Loucy (cell line): Measurements from ENCODE around the gene TOMM6.

ENCODE experiments used
- H2AFZ ChIP-seq: fragments of 200-600 bp; sonication (generic); 2 replicates; pipeline ENCODE4 v1.6.0; 2016; ENCODE audit warnings: antibody characterized with exemption, mild to moderate bottlenecking, low read length, moderate library complexity
- H3F3A ChIP-seq: fragments of 200-600 bp; 2 replicates; pipeline ENCODE4 v1.6.0; 2016; ENCODE audit warnings: antibody characterized with exemption, low read depth, mild to moderate bottlenecking
- H3K27me3 ChIP-seq: fragments of 200-600 bp; sonication (generic); 2 replicates; pipeline ENCODE4 v1.6.1; 2014; ENCODE audit warnings: low read length, mild to moderate bottlenecking; ENCODE audit not compliant: insufficient read depth, poor library complexity, severe bottlenecking
- H3K36me3 ChIP-seq: fragments of 200-600 bp; sonication (generic); 2 replicates; pipeline ENCODE4 v1.6.1; 2016; ENCODE audit warnings: low read length; ENCODE audit not compliant: insufficient read depth
- H3K4me1 ChIP-seq: fragments of 200-600 bp; sonication (generic); 2 replicates; pipeline ENCODE4 v1.5.1; 2014; ENCODE audit warnings: low read length, mild to moderate bottlenecking; ENCODE audit not compliant: insufficient read depth, poor library complexity, severe bottlenecking
- H3K4me2 ChIP-seq: fragments of 200-600 bp; sonication (generic); 2 replicates; pipeline ENCODE4 v1.6.0; 2014; ENCODE audit warnings: antibody characterized with exemption, low read length, low read depth, mild to moderate bottlenecking; ENCODE audit not compliant: poor library complexity, severe bottlenecking
- H3K4me3 ChIP-seq: fragments of 200-600 bp; sonication (generic); 2 replicates; pipeline ENCODE4 v1.5.1; 2014; ENCODE audit warnings: low read length, mild to moderate bottlenecking, mixed read lengths; ENCODE audit not compliant: poor library complexity, severe bottlenecking
- H3K79me2 ChIP-seq: fragments of 200-600 bp; sonication (generic); 2 replicates; pipeline ENCODE4 v1.6.1; 2014; ENCODE audit warnings: low read length; ENCODE audit not compliant: insufficient read depth
- H3K9ac ChIP-seq: fragments of 200-600 bp; sonication (generic); 2 replicates; pipeline ENCODE4 v1.6.0; 2014; ENCODE audit warnings: mild to moderate bottlenecking, low read depth, low read length, moderate library complexity; ENCODE audit not compliant: poor library complexity, severe bottlenecking
- H3K9me2 ChIP-seq: fragments of 200-600 bp; sonication (generic); replicated peaks from 2 replicates; pipeline ENCODE4 v1.6.1; 2016; ENCODE audit warnings: low read depth, low read length, mixed read lengths
- H3K9me3 ChIP-seq: fragments of 200-600 bp; sonication (generic); 2 replicates; pipeline ENCODE4 v1.6.1; 2014; ENCODE audit warnings: mild to moderate bottlenecking, antibody characterized with exemption, low read length, low read depth; ENCODE audit not compliant: insufficient read depth
- H4K20me1 ChIP-seq: fragments of 200-600 bp; sonication (generic); 2 replicates; pipeline ENCODE4 v1.6.0; 2014; ENCODE audit warnings: antibody characterized with exemption, low read length, mild to moderate bottlenecking; ENCODE audit not compliant: insufficient read depth, poor library complexity, severe bottlenecking
- EZH2phosphoT487 ChIP-seq: fragments of 200-600 bp; IDR thresholded peaks from 2 replicates; pipeline ENCODE4 v1.6.1; 2018; ENCODE audit warnings: antibody characterized with exemption, mild to moderate bottlenecking, moderate library complexity, borderline replicate concordance
- TF ChIP-seq, protein P1 (sequence below): fragments of 200-600 bp; sonication (generic); conservative IDR thresholded peaks from 2 replicates; pipeline ENCODE4 v1.5.1; 2014; ENCODE audit warnings: mild to moderate bottlenecking, antibody characterized with exemption, low read length

TOMM6 gene

DNA sequence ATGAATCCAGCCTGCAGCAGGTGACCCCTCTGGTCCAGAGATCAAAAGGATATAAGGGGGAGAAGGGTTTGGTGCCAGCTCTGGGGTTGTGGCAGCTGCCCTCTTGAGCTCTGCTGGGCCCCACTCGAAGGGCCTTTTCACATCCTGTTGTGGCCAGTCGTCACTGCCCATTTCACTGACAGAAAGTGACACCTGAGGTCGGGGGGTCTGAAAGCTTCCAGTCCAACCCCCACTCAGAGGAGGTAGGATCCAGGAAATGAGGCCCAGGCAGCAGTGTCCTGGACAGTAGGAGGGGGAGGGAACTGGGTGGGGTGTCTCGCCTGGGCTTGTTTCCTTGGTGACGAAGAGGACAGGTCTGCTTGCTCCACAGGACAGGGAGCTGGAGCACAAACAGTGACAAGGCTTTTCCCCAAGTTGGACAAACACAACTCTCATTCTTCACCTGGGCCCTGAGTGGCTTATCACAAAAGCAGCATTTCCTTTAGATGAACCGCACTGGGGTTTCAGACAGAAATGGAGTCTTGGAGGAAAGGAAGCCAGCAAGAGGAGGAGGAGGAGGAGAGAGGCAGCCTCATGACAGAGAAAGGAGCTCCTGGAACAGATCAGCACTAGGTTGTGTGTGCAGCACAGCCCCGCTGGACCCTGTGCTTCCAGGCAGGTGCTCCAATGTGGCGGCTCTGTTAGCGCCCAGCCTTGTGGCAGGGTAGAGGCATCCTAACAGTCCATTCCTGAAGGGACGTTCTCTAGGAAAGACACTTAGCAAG lies 18.8 kb upstream of the TOMM6 start:
- Histone ChIP-seq H3F3A (no peaks in the 10 kb centered on the region), H2AFZ (no peak overlapping the region), H3K9me3 (no peaks in the 10 kb centered on the region), H3K9ac (peak overlapping the region; percentile 63), H3K9me2 (no peaks in the 10 kb centered on the region), H3K27me3 (no peaks in the 10 kb centered on the region), H3K4me3 (peak overlapping the region; percentile 30), H3K36me3 (peaks cover 13% of the 10 kb centered on the region; the same call in 1 of the 2 replicates), H3K79me2 (no peaks in the 10 kb centered on the region), H3K4me2 (peak overlapping the region; percentile 61), H4K20me1 (no peaks in the 10 kb centered on the region), H3K4me1 (peaks cover 34% of the 10 kb centered on the region)
- TF ChIP-seq EZH2phosphoT487 = no peak
- TF ChIP-seq, protein P1, sequence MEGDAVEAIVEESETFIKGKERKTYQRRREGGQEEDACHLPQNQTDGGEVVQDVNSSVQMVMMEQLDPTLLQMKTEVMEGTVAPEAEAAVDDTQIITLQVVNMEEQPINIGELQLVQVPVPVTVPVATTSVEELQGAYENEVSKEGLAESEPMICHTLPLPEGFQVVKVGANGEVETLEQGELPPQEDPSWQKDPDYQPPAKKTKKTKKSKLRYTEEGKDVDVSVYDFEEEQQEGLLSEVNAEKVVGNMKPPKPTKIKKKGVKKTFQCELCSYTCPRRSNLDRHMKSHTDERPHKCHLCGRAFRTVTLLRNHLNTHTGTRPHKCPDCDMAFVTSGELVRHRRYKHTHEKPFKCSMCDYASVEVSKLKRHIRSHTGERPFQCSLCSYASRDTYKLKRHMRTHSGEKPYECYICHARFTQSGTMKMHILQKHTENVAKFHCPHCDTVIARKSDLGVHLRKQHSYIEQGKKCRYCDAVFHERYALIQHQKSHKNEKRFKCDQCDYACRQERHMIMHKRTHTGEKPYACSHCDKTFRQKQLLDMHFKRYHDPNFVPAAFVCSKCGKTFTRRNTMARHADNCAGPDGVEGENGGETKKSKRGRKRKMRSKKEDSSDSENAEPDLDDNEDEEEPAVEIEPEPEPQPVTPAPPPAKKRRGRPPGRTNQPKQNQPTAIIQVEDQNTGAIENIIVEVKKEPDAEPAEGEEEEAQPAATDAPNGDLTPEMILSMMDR = no peak

DNA sequence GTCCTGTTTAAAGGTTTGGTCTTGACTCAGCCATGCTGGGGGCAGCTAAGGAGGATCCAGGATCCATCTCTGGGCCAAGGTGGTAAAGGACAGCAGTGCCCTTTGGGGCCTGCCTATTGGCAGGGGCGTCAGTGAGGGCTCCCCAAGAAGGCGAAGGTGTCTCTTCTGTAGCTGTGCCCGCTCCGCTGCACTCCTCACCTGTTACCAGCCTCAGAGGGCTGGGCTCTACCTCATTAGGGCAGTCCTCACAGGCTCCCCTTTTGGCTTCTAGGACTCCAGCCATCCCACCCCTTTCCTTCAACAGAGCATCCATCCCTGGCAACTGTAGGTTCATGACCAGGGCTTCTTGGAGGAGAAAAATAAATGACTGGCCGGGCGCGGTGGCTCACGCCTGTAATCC lies 18.1 kb upstream of the TOMM6 start:
- Histone ChIP-seq H3K9me3 (no peaks in the 10 kb centered on the region), H3K4me2 (peak overlapping the region; percentile 61)
- TF ChIP-seq, protein P1 = no peak
- no peak for TF ChIP-seq EZH2phosphoT487

DNA sequence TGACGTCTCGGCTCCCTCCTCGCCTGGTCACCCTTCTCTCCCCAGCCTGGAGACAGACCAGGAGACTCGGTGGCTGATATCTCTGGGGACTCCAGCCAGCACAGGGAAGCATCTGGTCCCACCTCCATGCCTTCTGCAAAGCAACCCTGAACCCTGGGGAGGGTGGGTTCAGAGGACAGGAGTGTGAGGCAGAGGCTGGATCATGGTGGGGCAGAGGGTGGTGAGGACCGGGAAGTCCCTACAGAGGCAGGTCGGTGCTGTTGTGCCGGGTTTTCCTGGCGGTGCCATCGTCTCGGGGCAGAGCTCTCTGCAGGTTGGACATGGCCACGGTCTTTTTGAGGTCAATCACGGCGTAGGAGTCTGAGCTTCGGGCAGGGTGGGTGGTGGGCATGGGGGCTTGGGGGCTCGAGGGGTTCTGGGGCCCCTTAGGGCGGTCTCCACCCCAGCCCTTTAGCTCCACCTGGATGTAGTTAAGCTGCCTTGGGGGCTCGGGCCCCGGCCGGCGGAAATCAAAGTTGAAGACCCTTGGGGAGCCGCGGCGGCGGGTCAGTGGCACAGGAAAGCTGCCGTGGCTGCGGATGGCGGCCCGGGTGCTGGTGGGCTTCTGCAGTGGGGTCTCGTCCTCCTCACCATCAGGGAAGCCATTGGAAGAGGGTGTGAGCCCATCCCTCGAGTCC lies 17.0 kb upstream of the TOMM6 start:
- H3K79me2 ChIP-seq = no peaks in the 10 kb centered on the region
- H4K20me1 ChIP-seq = no peaks in the 10 kb centered on the region
- no peaks in the 10 kb centered on the region for H3K27me3 ChIP-seq
- H3K36me3 ChIP-seq = peaks cover 13% of the 10 kb centered on the region; the same call in 1 of the 2 replicates
- no peaks in the 10 kb centered on the region for H3K9me2 ChIP-seq
- H3K4me1 ChIP-seq = peaks cover 34% of the 10 kb centered on the region
- H3K9ac ChIP-seq = no peak overlapping the region
- TF ChIP-seq, protein P1 = no peak
- TF ChIP-seq EZH2phosphoT487 = no peak
- H3K4me3 ChIP-seq = no peak overlapping the region
- no peaks in the 10 kb centered on the region for H3K9me3 ChIP-seq
- H2AFZ ChIP-seq = no peak overlapping the region
- no peak overlapping the region for H3K4me2 ChIP-seq
- no peaks in the 10 kb centered on the region for H3F3A ChIP-seq

More for the DNA sequence above, 18.1 kb upstream of the TOMM6 start:
- H3F3A ChIP-seq = no peaks in the 10 kb centered on the region
- H2AFZ ChIP-seq = no peak overlapping the region
- no peaks in the 10 kb centered on the region for H3K79me2 ChIP-seq
- peak overlapping the region; percentile 63 for H3K9ac ChIP-seq
- H3K9me2 ChIP-seq = no peaks in the 10 kb centered on the region
- no peaks in the 10 kb centered on the region for H4K20me1 ChIP-seq
- H3K4me3 ChIP-seq = peak overlapping the region; percentile 30
- peaks cover 34% of the 10 kb centered on the region for H3K4me1 ChIP-seq
- H3K36me3 ChIP-seq = peaks cover 13% of the 10 kb centered on the region; the same call in 1 of the 2 replicates
- no peaks in the 10 kb centered on the region for H3K27me3 ChIP-seq
